ENCODE data around the gene PNKP. TPM values are rescaled to one million over a fixed set of nuclear protein-coding genes. Genes with fewer than 3 reads are reported as not detected.
"Not testable (repeated sequence)": the region's sequence is repeated elsewhere in the genome, so short reads cannot be mapped to it uniquely, and the experiment has no call there.

The PNKP gene
- polyA plus RNA-seq, 1 experiment: 13.0 TPM

DNA sequence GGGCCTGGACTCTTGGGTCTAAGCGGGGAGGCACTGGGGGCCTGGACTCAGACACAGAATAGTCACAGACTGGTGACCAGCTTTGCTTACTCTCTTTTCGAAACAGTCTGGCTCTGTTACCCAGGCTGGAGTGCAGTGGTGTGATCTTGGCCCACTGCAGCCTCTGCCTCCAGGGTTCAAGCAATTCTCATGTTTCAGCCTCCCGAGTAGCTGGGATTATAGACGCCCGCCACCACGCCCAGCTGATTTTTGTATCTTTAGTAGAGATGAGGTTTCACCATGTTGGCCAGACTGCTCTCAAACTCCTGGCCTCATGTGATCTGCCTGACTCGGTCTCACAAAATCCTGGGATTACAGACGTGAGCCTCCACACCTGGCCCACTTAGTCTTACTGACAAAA, 38.2 kb downstream of the PNKP start:
- TF ChIP-seq, protein P1, sequence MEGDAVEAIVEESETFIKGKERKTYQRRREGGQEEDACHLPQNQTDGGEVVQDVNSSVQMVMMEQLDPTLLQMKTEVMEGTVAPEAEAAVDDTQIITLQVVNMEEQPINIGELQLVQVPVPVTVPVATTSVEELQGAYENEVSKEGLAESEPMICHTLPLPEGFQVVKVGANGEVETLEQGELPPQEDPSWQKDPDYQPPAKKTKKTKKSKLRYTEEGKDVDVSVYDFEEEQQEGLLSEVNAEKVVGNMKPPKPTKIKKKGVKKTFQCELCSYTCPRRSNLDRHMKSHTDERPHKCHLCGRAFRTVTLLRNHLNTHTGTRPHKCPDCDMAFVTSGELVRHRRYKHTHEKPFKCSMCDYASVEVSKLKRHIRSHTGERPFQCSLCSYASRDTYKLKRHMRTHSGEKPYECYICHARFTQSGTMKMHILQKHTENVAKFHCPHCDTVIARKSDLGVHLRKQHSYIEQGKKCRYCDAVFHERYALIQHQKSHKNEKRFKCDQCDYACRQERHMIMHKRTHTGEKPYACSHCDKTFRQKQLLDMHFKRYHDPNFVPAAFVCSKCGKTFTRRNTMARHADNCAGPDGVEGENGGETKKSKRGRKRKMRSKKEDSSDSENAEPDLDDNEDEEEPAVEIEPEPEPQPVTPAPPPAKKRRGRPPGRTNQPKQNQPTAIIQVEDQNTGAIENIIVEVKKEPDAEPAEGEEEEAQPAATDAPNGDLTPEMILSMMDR (IDR thresholded peaks at IDR 0.05; ENCODE audit: low read depth, low read length): no peak
- ChIA-PET POLR2A (no interaction called here), CTCF (no interaction called here)
- H3K9me3 ChIP-seq (ENCODE audit: control insufficient read depth, insufficient read depth, low read length): no peaks in the 10 kb centered on the region; the same call in 1 of the 2 replicates
- no peak overlapping the region for H3K27ac ChIP-seq (ENCODE audit: low read depth, low read length)
- no peaks in the 10 kb centered on the region for H3K27me3 ChIP-seq (ENCODE audit: control insufficient read depth, insufficient read depth, low read length)
- H3K4me3 ChIP-seq (ENCODE audit: low read depth, low read length): no peak overlapping the region
- no peak for DNase-seq (ENCODE audit: low read depth, low spot score)

DNA sequence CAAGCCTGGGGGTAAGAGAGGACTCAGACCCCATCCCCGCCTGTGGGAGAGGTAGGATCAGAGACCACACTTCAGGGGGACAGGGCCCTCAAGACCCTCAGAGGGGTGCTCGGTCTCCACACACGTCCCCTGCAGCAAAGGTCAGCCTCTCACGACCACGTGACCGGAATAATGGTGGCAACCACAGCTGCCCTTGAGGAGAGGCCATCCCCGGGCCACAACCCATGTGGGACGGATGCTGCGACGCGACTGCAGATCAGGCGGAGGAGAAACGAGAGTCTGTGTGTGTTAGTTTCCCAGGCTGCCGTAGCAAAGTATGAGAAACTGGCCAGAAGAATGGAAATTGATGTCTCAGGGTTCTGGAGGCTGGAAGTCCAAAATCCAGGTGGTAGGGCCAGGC, 40.3 kb downstream of the PNKP start:
- DNase-seq (ENCODE audit: low read depth, low spot score): no peak
- ChIA-PET POLR2A (no interaction called here), CTCF (no interaction called here)
- H3K4me3 ChIP-seq (ENCODE audit: low read depth, low read length): no peak overlapping the region
- TF ChIP-seq, protein P1 (IDR thresholded peaks at IDR 0.05; ENCODE audit: low read depth, low read length): no peak
- H3K9me3 ChIP-seq (ENCODE audit: control insufficient read depth, insufficient read depth, low read length): no peaks in the 10 kb centered on the region; the same call in 1 of the 2 replicates
- H3K27ac ChIP-seq (ENCODE audit: low read depth, low read length): no peak overlapping the region
- no peaks in the 10 kb centered on the region for H3K27me3 ChIP-seq (ENCODE audit: control insufficient read depth, insufficient read depth, low read length)

DNA sequence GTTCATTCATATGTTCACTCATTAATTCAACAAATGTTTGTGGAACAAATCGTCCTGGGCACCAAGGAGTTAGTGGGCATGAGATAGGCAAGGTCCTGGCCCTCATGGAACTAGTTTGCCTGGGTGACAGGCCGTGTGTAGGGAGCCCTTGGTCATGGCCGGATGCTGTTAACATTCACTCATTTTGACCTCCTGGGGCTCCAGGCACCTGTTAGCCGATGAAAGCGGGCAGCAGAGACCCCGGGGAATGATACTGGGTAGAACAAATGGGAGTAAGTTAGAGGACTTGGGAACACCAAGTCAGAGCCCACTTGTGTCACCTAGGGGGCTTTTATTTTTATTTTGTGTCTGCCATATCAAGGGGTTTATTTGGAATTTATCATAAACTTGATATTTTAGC, 42.7 kb downstream of the PNKP start:
- H3K9me3 ChIP-seq (ENCODE audit: control insufficient read depth, insufficient read depth, low read length): no peaks in the 10 kb centered on the region
- no peaks in the 10 kb centered on the region for H3K27me3 ChIP-seq (ENCODE audit: control insufficient read depth, insufficient read depth, low read length)
- TF ChIP-seq, protein P1 (IDR thresholded peaks at IDR 0.05; ENCODE audit: low read depth, low read length): no peak
- ChIA-PET CTCF (no interaction called here), POLR2A (no interaction called here)
- no peak overlapping the region for H3K27ac ChIP-seq (ENCODE audit: low read depth, low read length)
- no peak for DNase-seq (ENCODE audit: low read depth, low spot score)
- no peak overlapping the region for H3K4me3 ChIP-seq (ENCODE audit: low read depth, low read length)

DNA sequence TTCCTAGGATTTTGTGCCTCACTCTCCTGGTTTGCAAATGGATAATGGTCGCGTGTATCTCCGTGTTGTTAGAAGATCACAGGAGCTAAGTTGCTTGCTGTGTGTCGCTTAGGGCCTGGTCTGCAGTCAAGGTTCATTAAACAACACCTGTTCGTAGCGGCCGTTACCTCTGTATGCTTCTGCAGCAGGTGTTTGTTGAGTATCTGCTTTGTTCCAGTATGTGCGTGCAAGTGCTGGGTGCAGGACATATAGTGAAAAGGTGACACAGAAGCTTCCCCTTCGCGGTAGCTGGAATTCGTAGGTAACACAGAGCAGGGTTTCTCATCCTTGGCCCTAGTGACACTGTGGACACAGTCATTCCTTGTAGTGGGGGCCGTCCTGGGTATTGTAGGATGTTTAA, 43.9 kb downstream of the PNKP start:
- DNase-seq (ENCODE audit: low read depth, low spot score): no peak

DNA sequence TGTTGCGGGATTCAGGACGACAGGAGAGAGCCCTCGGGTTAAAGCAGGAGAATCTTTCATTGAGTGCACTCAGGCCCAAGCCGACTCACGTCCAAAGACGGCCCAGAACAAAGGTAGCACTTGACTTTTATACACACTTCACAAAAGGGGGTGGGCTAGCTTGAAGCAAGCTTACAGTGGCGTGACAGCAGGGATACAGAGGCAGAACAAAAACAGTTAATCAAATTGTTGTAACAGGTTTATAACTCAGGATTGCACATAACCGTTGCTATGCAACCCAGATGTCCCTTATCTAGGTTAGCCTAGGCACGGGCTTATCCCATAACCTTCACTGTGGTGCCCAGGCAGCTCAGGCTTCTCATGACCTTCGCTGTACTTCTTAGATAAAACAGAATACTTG, 47.3 kb downstream of the PNKP start:
- TF ChIP-seq, protein P1 (IDR thresholded peaks at IDR 0.05; ENCODE audit: low read depth, low read length): no peak
- CTCF ChIA-PET: interaction anchor here (0.7 kb wide), 1 partner anchor 138 kb away, joined by 4 read pairs; no protein-coding TSS in a partner anchor
- POLR2A ChIA-PET: no interaction called here
- no peak overlapping the region for H3K4me3 ChIP-seq (ENCODE audit: low read depth, low read length)
- no peak for DNase-seq (ENCODE audit: low read depth, low spot score)
- H3K9me3 ChIP-seq (ENCODE audit: control insufficient read depth, insufficient read depth, low read length): no peaks in the 10 kb centered on the region; the same call in 1 of the 2 replicates
- H3K27me3 ChIP-seq (ENCODE audit: control insufficient read depth, insufficient read depth, low read length): no peaks in the 10 kb centered on the region
- H3K27ac ChIP-seq (ENCODE audit: low read depth, low read length): no peak overlapping the region

More for the DNA sequence above, 43.9 kb downstream of the PNKP start:
- Histone ChIP-seq H3K27me3 (ENCODE audit: control insufficient read depth, insufficient read depth, low read length) (no peaks in the 10 kb centered on the region), H3K27ac (ENCODE audit: low read depth, low read length) (no peak overlapping the region), H3K9me3 (ENCODE audit: control insufficient read depth, insufficient read depth, low read length) (no peaks in the 10 kb centered on the region; the same call in 1 of the 2 replicates), H3K4me3 (ENCODE audit: low read depth, low read length) (no peak overlapping the region)
- POLR2A ChIA-PET: no interaction called here
- CTCF ChIA-PET: no interaction called here
- TF ChIP-seq, protein P1 (IDR thresholded peaks at IDR 0.05; ENCODE audit: low read depth, low read length): no peak

DNA sequence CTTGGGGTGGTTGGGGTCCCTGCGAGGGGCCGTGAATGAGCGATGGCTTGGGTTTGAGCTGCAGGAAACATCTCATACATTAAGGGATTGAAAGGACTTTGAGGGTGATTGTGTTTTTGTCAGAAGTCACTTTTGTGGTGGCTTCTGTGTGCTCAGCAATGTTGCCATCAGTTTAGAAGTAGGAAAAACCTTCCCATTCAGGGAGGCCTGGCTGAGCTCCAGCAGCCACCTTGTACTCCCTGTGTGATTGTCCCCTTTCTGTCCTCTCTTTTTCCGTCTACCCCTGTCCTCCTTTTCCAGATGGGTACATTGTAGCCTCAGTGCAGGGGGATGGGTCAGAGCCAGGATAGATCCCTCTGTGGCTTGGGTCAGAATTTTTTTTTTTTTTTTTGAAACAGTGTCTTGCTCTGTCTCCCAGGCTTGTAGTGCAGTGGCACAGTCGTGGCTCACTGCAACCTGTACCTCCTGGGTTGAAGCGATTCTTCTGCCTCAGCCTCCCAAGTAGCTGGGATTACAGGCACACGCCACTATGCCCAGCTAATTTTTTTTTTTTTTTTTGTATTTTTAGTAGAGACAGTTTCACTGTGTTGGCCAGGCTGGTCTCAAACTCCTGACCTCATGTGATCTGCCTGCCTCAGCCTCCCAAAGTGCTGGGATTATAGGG, 47.8 kb downstream of the PNKP start:
- POLR2A ChIA-PET: interaction anchor here (0.6 kb wide), 1 partner anchor 58 kb away, joined by 3 read pairs; the partner anchor contains the start of gene TBC1D17

More for the DNA sequence above, 47.8 kb downstream of the PNKP start:
- not testable (repeated sequence) for H3K27me3 ChIP-seq (ENCODE audit: control insufficient read depth, insufficient read depth, low read length); H3K9me3 ChIP-seq (ENCODE audit: control insufficient read depth, insufficient read depth, low read length); DNase-seq (ENCODE audit: low read depth, low spot score); H3K27ac ChIP-seq (ENCODE audit: low read depth, low read length)
- H3K4me3 ChIP-seq (ENCODE audit: low read depth, low read length): peak overlapping the region; percentile 99
- CTCF ChIA-PET: interaction anchor here (0.7 to 1.0 kb wide), 2 partner anchors 12 to 137 kb away, joined by 3 to 4 read pairs; no protein-coding TSS in a partner anchor
